HG03095 (cell line): ENCODE data around the gene BCAS3.
"Not testable (repeated sequence)": the region's sequence is repeated elsewhere in the genome, so short reads cannot be mapped to it uniquely, and the experiment has no call there.

ENCODE experiments used
- ATAC-seq: cut with Tn5 transposase; IDR thresholded peaks from one replicate; pipeline ENCODE4 v1.9.1; 2021; ENCODE audit warnings: moderate library complexity; ENCODE audit not compliant: unreplicated experiment

BCAS3 gene

DNA sequence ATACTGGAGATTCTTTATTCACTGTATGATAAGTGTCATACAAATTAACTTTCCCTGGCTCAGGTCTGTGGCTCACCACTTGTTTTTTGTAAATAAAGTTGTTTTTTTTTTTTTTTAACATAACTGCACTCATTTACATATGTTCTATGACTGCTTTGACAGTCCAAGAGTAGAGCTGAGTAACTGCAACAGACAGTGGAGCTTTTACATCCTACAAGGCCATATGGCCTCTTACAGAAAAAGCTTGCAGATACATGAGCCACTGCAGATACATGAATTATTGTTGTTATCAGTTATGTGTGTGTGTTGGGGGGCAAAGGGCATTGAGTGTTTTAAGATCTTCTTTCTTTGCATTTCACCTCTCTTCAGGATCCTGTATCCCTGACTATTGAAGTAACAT is 311.7 kb downstream of the BCAS3 start:
- no peak for ATAC-seq

DNA sequence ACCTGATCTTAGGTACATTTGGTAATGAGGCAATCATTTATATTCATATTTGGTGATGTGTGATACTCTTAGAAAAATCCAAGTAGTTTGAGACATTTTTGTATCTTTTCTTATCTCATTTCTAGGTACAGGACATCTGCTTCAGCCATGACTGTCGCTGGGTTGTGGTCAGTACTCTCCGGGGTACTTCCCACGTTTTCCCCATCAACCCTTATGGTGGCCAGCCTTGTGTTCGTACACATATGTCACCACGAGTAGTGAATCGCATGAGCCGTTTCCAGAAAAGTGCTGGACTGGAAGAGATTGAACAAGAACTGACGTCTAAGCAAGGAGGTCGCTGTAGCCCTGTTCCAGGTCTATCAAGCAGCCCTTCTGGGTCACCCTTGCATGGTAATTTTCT is 312.2 kb downstream of the BCAS3 start:
- ATAC-seq, result no peak

DNA sequence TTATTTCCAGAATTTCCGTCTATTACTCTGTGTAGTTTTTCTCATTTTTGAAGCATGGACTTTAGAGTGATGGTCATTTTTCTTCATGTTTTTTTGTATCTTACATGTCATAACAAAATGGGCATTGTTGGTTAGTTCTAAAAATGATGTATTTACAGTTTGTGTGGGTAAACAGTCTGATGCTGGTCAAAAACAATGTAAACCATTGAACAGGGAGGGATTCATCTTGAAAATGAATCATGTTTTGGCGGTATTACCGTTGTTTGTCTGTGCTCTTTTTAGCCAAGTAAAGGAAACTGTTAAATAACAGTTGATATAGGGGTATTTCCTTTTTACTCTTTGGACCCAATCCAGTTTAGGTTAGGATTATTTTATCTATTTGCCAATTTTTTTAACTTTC is 315.8 kb downstream of the BCAS3 start:
- no peak for ATAC-seq

DNA sequence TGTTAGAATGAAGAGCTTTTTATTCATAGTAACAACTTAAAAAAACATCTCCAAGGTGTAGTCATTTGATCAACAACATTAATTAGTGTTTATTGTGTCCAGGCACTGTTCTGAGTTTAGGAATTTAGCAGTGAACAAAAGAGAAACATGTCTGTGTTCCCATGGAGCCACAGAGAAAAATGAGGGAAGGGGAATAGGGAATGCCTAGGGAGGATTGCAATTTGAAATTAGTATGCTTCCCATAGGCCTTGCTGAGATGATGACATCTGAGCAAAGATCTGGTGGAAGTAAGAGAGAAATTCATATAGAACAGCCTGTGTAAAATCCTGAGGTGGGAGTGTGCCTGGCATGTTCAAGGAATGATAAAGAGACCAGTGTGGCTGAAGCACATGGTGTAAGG is 318.0 kb downstream of the BCAS3 start:
- ATAC-seq, result no peak

DNA sequence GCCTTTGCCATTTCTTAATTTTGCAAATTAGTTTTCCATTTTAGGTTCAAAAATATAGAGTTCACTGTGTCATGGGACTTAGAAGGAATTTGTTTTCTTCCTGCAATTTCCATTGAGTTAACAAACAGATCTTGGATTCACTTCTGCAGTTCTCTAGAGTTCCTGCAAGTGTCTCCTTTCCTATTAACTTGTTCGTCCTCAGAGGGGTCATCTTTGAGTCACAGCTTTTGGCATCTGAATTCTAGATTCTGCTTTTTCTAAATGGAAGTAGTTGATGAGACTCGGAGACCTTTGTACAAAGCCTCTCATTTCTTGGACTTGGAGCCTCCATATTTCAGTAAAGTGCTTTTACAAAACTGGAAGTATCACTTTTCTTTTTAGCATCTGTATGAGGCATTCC is 323.3 kb downstream of the BCAS3 start:
- ATAC-seq, result no peak

DNA sequence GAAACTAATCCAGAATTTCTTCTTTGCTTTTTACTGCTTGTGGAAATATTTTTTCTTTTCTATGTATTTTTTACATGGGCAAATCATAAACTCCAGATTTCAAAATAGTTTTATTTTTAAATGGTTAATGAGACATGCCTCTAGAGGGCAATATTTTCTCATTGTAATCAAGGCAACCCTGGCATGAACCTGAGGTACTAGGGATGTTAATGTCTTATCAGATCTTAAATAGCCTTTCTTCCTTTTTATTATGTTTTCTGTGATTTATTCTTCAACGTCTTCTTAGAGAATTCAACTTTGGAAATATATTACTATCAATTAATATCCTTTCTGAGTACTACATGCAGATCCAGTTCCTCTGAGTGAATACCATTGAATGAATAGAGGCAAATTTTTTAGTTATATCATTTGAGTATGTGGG is 324.7 kb downstream of the BCAS3 start:
- ATAC-seq, result no peak

DNA sequence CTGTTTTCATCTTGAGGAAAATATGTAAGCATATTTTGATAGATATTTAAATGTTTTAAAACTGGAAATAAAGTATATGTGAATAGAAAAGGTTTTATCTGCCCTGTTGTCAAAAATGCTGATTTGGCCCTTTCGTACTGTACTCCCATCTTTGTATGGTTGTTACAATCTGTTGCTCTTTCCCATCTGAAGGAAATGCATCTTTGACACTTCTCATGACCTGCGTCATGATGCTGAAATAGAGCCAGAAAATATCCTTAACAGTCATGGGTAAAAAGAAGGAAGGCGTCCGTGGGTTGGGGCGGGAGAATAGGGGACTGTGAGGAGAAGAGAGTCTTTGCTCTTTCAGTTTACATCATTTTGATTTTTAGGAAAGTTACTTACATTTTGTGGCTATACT is 327.7 kb downstream of the BCAS3 start:
- no peak for ATAC-seq

DNA sequence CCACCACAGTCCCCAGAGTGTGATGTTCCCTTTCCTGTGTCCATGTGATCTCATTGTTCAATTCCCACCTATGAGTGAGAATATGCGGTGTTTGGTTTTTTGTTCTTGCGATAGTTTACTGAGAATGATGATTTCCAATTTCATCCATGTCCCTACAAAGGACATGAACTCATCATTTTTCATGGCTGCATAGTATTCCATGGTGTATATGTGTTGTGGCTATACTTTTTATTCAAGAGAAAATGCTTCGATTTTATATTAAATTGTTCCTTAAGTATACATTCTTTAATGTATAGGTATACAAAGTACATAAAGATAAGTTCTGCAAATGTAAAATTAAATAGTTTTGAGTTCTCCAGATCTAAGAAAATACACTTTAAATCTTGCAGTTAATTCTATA is 328.3 kb downstream of the BCAS3 start:
- not testable (repeated sequence) for ATAC-seq

DNA sequence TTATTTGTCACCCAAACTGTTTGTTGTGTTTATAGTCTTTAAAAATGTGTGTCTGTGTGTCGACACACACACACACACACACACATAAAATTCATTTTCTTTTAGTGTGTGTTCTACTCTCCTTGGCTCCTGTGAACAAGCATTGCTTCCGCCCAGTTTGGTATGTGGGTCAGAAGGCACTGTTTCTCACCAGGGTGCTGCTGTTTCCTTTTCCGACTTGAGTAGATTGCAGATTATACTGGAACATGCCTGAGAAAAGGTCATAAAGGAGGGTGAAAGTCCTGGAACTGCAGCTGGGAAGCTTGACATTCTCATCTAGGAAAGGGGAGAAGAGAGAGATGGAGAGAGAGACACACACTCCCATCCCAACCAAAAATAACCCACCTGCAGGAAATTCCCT is 330.3 kb downstream of the BCAS3 start:
- no peak for ATAC-seq

DNA sequence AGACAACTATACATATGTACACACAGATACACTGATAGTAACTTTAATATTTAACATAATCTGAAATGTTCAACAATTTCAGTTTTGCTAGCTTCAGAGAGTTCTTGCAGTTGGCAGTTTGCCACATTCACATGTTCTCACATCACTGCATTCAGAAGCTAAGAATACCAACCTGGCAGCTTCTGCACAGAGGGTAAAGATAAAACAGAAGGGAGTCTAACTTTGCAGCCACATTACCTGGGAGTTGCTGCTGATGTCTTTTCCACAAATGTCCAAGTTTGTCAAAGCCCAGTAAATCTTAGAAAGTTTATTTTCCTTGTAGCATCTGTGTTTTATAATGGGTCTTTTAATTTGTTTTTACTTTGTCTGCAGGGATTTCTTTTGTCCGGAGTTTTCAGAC is 332.0 kb downstream of the BCAS3 start:
- ATAC-seq, result no peak

DNA sequence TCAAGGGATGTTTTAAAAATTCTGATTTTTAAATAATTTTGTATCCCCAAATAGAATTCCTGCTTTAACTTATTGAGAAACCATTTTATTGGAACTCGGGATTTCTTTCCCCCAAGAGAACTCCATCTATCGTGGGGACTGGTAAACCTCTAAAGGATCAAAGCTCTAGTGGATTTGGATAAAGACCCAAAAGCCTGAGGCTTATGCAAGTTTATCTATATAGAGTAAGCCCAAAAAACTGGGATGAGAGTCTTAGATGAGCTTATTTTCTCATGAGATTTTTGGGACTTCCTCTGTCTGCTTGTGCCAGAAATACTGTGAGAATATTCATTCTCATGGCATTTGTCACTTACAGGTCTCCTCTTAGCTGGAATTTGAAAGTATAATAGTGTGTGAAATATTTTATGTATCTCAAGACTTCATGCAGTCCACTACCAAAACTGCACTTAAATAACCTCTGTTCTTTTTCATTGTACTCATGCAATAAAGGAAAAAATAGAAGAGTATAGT is 333.1 kb downstream of the BCAS3 start:
- ATAC-seq, result no peak

DNA sequence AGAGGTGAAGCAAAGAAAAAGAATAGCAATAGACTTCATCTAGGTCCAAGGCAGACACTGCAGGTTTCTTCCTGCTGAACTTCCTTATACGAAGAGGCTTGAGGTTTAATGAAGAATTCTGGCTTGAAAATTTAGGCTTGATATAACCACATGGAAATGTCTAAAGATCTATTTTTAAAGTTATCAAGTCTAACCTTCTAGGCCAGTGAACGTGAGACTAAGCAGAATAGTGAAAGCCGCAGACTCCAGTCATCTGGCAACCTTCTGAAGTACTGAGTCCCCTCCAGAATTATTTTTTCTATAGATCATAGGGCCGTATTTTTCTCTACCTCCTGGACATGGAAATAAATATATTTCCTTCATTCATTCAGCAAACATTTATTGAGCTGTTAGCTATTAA is 333.6 kb downstream of the BCAS3 start:
- ATAC-seq, result no peak

DNA sequence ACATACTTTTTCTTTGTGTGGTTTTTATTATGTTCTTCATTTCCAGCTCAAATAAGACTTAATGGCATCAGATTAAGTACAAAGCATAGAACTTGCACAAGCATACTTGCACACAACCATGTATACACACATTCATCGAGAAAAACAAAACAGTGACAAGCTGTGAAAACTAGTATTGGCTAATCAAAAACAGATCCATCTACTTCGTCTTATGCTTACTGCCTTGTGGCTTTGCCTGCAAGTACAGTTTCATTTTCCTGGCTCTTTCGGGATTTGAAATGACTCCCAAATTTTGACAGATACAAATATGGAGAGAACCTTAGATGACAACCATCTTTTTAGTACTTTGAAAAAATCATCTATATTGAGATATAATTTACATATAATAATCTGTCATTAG is 338.3 kb downstream of the BCAS3 start:
- ATAC-seq, result no peak

DNA sequence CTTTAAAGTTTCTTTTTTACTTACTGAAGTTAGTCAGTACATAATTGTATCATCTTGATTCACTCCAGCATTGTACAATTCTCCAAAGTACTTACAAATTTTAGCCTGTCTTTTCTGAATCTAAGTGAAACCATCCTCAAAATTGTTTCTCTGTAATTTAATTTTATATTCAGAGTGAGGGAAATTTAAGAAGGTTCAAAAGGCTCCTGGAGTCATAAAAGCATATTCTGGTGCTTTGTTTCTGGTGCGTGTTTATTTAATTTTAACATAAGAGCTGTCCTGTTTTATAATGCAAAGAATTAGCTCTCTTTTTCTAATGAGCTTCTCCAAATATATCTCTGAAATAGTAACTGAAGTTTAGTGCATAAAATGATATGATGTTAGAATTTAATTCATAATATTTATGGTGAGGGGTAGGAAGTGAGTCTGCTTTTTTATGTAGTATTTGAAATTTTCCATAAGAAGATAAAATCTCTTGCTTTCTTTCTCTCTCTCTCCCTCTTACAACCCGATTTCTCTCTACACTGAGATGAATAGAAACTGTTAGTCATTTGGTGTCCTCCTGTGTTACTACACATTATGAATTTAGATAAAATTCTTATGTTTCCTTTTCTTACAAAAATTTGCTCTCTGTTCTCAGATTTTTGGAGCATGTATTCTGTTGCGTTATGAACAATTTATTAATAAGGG is 339.8 kb downstream of the BCAS3 start:
- ATAC-seq, result no peak

DNA sequence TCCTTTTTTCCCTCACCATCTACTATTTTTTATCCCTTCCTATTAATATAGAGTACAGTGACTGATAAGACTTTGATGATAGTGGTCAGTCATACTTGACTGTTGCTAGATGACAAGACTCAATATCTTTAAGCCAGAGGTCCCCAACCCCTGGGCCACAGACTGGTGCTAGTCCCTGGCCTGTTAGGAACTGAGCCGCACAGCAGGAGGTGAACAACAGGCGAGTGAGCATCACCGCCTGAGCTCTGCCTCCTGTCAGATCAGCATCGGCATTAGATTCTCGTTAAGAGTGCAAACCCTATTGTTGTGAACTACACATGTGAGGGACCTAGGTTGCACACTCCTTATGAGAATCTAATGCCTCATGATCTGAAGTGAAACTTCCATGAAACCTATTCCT is 341.3 kb downstream of the BCAS3 start:
- ATAC-seq, result no peak

DNA sequence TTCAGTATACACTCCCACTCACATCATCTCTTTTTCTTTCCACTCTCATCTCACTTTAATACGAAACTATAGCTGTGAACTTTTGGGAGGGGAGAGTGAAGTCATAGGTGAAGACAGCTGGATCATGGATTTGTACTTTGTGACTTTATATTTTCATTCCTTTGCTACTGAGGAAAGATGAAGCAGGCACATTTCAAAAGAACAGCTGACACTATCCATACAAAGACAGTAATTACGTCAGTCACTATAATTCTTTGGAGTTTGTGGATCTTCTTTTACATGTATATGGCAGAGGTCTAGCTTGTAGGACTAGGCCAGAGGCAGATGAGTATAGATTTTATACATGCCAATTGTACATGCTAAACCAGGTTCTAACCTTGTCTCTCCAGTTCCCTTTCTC is 346.3 kb downstream of the BCAS3 start:
- ATAC-seq, result no peak

DNA sequence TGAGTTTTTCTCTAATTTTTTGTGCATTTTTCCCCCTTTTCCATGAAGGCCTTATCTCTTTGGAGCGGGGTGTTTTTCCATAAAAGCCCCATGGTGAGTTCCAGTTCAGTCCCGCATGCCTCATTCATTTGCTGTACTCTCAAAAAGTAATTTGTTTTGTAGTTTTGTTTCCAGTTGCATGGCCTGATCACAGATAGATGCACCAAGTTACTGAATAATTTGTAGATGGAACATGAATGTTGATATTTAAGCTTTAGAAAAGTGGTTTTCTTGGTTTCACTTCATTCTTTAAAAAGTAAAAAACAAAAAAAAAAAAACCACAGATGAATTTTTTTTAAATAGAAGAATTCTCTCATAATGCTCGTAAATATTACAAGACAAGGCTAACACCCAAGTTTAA is 349.2 kb downstream of the BCAS3 start:
- ATAC-seq, result no peak

DNA sequence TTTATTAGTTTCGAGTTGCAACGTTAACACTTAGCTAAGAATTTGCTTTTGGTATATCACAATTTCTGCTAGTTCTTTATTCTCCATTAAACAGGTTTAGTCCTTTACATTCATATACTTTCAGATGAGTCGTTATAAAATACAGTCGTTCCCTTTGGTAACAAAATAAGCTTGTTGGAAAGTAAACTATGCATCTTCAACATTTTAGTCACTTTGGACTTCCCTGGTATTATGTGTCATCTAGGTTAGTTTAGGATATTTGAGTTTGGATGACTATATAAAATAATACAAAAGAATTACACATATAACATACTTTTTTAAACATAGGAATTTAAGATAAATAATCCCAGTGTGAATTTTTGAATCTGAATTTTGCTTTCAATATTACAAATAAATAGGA is 351.5 kb downstream of the BCAS3 start:
- no peak for ATAC-seq

DNA sequence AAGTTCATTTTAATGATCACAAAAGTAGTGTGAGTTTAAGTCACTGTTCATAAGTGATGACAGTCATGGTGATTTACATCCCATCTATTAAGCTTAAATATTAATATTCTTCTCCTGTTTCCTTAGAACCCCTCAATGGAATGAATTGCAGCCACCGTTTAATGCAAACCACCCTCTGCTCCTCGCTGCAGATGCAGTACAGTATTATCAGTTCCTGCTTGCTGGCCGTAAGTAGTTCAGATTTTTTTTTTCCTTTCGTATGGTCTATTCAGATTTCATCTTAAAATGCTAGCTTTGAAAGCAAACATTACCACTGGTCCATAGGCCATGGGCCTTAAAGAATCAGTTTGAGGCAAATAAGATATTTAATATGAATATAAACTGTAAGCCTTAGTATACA is 363.0 kb downstream of the BCAS3 start:
- ATAC-seq, result no peak

DNA sequence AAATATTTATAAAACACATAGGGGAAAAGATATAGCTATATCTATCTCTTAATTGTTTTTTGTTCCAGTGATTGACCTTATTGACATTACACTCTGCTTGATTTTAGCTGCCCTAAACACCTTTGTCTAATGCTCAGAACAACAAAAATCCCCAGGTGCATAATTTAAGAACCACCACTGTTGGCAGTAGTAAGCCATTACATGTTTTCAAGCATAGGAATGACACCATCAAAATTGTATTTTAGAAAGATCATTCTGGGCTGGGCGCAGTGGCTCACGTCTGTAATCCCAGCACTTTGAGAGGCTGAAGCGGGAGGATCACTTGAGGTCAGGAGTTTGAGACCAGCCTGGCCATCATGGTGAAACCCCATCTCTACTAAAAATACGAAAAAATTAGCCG is 364.7 kb downstream of the BCAS3 start:
- not testable (repeated sequence) for ATAC-seq

DNA sequence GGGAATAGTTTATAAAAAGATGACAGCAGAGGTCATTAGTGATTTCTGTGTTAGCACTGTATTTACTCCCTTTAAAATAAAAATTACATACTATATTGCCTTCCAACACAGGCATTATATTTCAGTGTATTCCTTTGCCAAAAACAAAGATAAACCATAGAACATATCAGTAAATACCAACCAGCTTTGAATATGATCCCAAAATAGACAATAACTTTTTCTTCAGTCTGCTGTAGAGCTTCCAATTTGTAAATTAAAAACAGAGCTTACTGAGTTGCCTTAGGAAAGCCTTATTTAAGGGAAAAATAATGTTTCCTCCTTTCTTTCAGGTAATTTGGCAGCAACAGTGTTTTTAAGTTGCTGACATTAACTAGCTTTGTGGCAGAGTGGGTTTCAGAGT is 369.9 kb downstream of the BCAS3 start:
- no peak for ATAC-seq

DNA sequence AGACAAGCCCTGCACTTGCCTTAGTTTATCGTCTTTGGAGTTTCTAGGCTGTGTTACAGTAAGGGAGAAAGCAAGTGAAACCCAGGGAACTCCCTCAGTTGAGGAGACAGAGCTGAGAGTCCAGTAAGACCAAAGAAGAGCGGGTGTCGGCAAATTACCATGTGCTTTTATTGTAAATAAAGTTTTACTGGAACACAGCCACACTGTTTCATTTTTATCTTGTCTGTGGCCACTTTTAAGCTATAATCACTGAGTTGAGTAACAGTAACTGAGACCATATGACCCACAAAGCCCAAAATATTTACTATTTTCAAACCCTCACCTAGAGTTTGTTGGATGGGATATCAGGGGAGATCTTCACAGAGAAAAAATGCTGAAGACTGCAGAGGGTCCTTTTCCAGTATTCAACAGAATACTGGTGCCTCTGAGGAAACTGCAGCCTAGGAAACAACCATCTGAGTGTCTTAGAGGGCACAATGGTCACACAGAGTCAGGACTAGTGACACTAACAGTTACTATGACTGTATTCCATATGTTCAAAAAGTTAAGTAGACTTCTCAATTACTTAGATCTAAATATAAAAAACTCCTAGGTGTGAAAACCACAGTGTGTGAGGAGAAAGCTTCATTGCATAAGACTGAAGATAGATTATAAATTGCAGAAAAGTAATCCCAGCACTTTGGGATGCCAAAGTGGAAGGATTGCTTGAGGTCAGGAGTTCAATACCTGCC is 370.9 kb downstream of the BCAS3 start:
- ATAC-seq, result no peak

DNA sequence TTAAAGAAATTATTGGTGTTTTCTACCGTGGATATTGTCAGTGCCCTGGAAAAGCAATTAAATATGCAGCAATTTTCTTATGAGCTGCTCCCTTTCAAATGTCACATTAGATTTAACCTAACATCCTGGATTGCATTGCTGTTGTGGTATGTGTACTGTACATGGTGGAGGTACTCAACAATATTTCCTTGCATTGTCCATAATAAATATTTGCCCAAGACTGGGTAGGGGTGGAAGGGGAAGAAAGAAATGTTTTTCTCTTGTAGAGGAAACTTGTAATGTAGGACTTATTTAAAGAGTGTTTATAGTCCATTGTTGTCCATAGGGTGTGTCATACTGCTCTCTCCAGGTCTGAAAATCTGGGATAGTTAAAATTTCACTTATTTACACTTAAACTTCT is 375.8 kb downstream of the BCAS3 start:
- no peak for ATAC-seq
